Bronchial smooth muscle cell (primary cell): ENCODE measurements around the gene EMB. TPM values are rescaled to one million over a fixed set of nuclear protein-coding genes. Genes with fewer than 3 reads are reported as not detected.

ENCODE experiments used
- total RNA-seq: library from RNA; depleted of rRNA; stranded (reverse); fragments of >200 nt; gene quantifications from 2 replicates; pipeline ENCODE4 v1.2.1, GENCODE V29; 2014

Gene EMB
- total RNA-seq = 4.3 and 7.6 TPM in 2 replicates

GRCh38 chr5:50440651-50441492 is at the start of gene EMB:
EMB (minus strand) TSS chr5:50441288; CDS start chr5:50441151, 137 bp downstream.

Other genes with a start within 250 kb of the EMB start
- 7.1 and 8.0 TPM in 2 replicates for gene PARP8, start 225.3 kb upstream of the EMB start, total RNA-seq